Measurements from ENCODE around the gene KLF4.

KLF4 gene

GRCh38 chr9:107447834-107448233, 41.7 kb downstream of the KLF4 start:
- DNase-seq (ENCODE audit: low read depth, low spot score): no peak

- DNase-seq (ENCODE audit: low read depth, low spot score): no peak
These were observed 42.5 kb downstream of the KLF4 start for GRCh38 chr9:107447081-107447480.

- DNase-seq (ENCODE audit: low read depth, low spot score): no peak
These were observed 43.1 kb downstream of the KLF4 start for GRCh38 chr9:107446491-107446890.

- DNase-seq (ENCODE audit: low read depth, low spot score): no peak
These were observed 45.8 kb downstream of the KLF4 start for GRCh38 chr9:107443786-107444185.

- DNase-seq (ENCODE audit: low read depth, low spot score): no peak
These were observed 49.5 kb downstream of the KLF4 start for GRCh38 chr9:107439991-107440456.

GRCh38 chr9:107438211-107439031, 51.1 kb downstream of the KLF4 start:
- DNase-seq (ENCODE audit: low read depth, low spot score): no peak

- no peak for DNase-seq (ENCODE audit: low read depth, low spot score)
These were observed 51.9 kb downstream of the KLF4 start for GRCh38 chr9:107437716-107438115.

GRCh38 chr9:107435415-107435814, 54.2 kb downstream of the KLF4 start:
- no peak for DNase-seq (ENCODE audit: low read depth, low spot score)
